C4-2B (cell line): ENCODE results near the gene MEF2D.

Experiments
- H3K27ac ChIP-seq: fragments of 450-650 bp; 2 replicates; pipeline ENCODE4 v1.5.1; 2017
- CTCF ChIP-seq: fragments of 450-650 bp; conservative IDR thresholded peaks from 2 replicates; pipeline ENCODE4 v1.5.1; 2017; ENCODE audit warnings: mild to moderate bottlenecking
- ZFX ChIP-seq: fragments of 450-650 bp; IDR thresholded peaks from 2 replicates; pipeline ENCODE4 v1.6.1; 2017

Gene MEF2D

GRCh38 chr1:156445789-156446263 lies 54.7 kb downstream of the MEF2D start:
- TF ChIP-seq CTCF (peak; percentile 97), ZFX (no peak)

GRCh38 chr1:156444407-156445001 lies 56.1 kb downstream of the MEF2D start:
- H3K27ac ChIP-seq: no peak overlapping the region
- TF ChIP-seq CTCF: peak; percentile 65
- TF ChIP-seq ZFX: no peak

More at GRCh38 chr1:156445789-156446263, 54.7 kb downstream of the MEF2D start:
- H3K27ac ChIP-seq: no peak overlapping the region

GRCh38 chr1:156443286-156443685 lies 57.3 kb downstream of the MEF2D start:
- no peak overlapping the region for H3K27ac ChIP-seq
- TF ChIP-seq ZFX (no peak), CTCF (no peak)

GRCh38 chr1:156440654-156441437 lies 59.7 kb downstream of the MEF2D start:
- no peak overlapping the region for H3K27ac ChIP-seq
- TF ChIP-seq CTCF: no peak
- no peak for TF ChIP-seq ZFX

GRCh38 chr1:156439777-156440183 lies 60.8 kb downstream of the MEF2D start:
- no peak overlapping the region for H3K27ac ChIP-seq
- TF ChIP-seq ZFX: no peak
- no peak for TF ChIP-seq CTCF

- no peak overlapping the region for H3K27ac ChIP-seq
- TF ChIP-seq CTCF (no peak), ZFX (no peak)
Observed at GRCh38 chr1:156439036-156439776, 61.4 kb downstream of the MEF2D start.
